CD4-positive, alpha-beta T cell (primary cell): Measurements from ENCODE around the gene TNRC18. TPM values are rescaled to one million over a fixed set of nuclear protein-coding genes. Genes with fewer than 3 reads are reported as not detected.

Source experiments
- ATAC-seq: fragments of 200-7000 bp; cut with Tn5 transposase; one replicate; pipeline ENCODE4 v1.10.0; 2022; ENCODE audit warnings: mild to moderate bottlenecking; ENCODE audit not compliant: poor library complexity
- CTCF ChIA-PET: fragments of 350-600 bp; sonication (Branson Sonifier 250); formaldehyde crosslinking; loops from one replicate; lab custom pipeline; 2021; ENCODE audit warnings: antibody characterized with exemption, inconsistent platforms; lab: Charles Lee
- POLR2A ChIA-PET: fragments of 350-600 bp; sonication (Branson Sonifier 250); formaldehyde crosslinking; loops from one replicate; lab custom pipeline; 2021; ENCODE audit warnings: antibody characterized with exemption, inconsistent platforms; lab: Charles Lee
- DNase-seq, 14 experiments: peaks; one replicate each; pipeline ENCODE4 v3.0.0-alpha.2; 2013 to 2020; ENCODE audit warnings: mixed read lengths in 2 of 14
- H3K27ac ChIP-seq, 2 donors: one replicate each; pipeline versions ENCODE4 v1.5.1 to v1.7.0; 2013; ENCODE audit warnings: low read length in 2 of 2, low read depth in 1 of 2, mild to moderate bottlenecking in 1 of 2
- H3K27me3 ChIP-seq, 2 experiments: 1 replicate in 1 of 2; 2 replicates in 1 of 2; pipeline versions ENCODE4 v1.6.1 to v1.7.0; 2013; ENCODE audit warnings: low read length in 2 of 2, control low read depth in 1 of 2, mild to moderate bottlenecking in 1 of 2, moderate library complexity in 1 of 2; ENCODE audit not compliant: insufficient read depth in 2 of 2, control insufficient read depth in 1 of 2
- H3K36me3 ChIP-seq: one replicate; pipeline ENCODE4 v1.6.1; 2013; ENCODE audit warnings: low read length, control low read depth; ENCODE audit not compliant: insufficient read depth
- H3K4me1 ChIP-seq: one replicate; pipeline ENCODE4 v1.6.1; 2013; ENCODE audit warnings: low read length, control low read depth; ENCODE audit not compliant: insufficient read depth
- H3K4me3 ChIP-seq: one replicate; pipeline ENCODE4 v1.5.1; 2013; ENCODE audit warnings: mild to moderate bottlenecking, low read length, moderate library complexity
- H3K9me3 ChIP-seq, 2 experiments: 1 replicate in 1 of 2; 2 replicates in 1 of 2; pipeline versions ENCODE4 v1.6.1 to v1.7.0; 2013; ENCODE audit warnings: low read length in 2 of 2, mild to moderate bottlenecking in 2 of 2, control low read depth in 1 of 2, moderate library complexity in 1 of 2; ENCODE audit not compliant: control insufficient read depth in 1 of 2, insufficient read depth in 1 of 2
- H3K27ac Mint-ChIP-seq: one replicate; pipeline ENCODE4 v1.8.0; 2020; ENCODE audit warnings: mixed read lengths
- H3K27me3 Mint-ChIP-seq: one replicate; pipeline ENCODE4 v1.8.0; 2021; ENCODE audit warnings: mixed read lengths
- H3K36me3 Mint-ChIP-seq: one replicate; pipeline ENCODE4 v1.8.0; 2021; ENCODE audit warnings: low read depth, mixed read lengths
- H3K4me1 Mint-ChIP-seq: one replicate; pipeline ENCODE4 v1.8.0; 2021; ENCODE audit warnings: low read depth, mixed read lengths
- H3K4me3 Mint-ChIP-seq: one replicate; pipeline ENCODE4 v1.8.0; 2020; ENCODE audit warnings: mild to moderate bottlenecking, mixed read lengths
- H3K9me3 Mint-ChIP-seq: one replicate; pipeline ENCODE4 v1.8.0; 2020; ENCODE audit warnings: mixed read lengths
- intact Hi-C, 2 experiments: fragments of 100-400 bp; cut with DNase I in 1 of 2; cut with micrococcal nuclease in 1 of 2; formaldehyde crosslinking; loops; one replicate each; pipeline versions ENCODE4 v1.15.1 to v1.9.0; 2023 to 2025; cut with DNase I, micrococcal nuclease
- total RNA-seq, 174 experiments: library from RNA in 2 of 174; stranded (reverse) in 2 of 174; gene quantifications; one replicate each; pipeline ENCODE4 v1.2.3 and lab custom pipeline; 2021 to 2026
- TF ChIP-seq, protein P1 (sequence below): fragments of 200-600 bp; IDR thresholded peaks from one replicate; pipeline ENCODE4 v1.8.0; 2022; ENCODE audit warnings: antibody characterized with exemption, mild to moderate bottlenecking

TNRC18 gene
- total RNA-seq, 2 experiments from 2014 or later: 69.9 TPM

- ATAC-seq: no peak
- Histone ChIP-seq H3K36me3 (no peaks in the 10 kb centered on the region), H3K27me3 (peaks cover 0 to 14% of the 10 kb centered on the region in 2 experiments), H3K4me3 (no peak overlapping the region), H3K9me3 (no peaks in the 10 kb centered on the region), H3K4me1 (no peaks in the 10 kb centered on the region), H3K27ac (no peak overlapping the region)
- intact Hi-C loops: no loop called here
- CTCF ChIA-PET: interaction anchor here (0.7 to 1.6 kb wide), 2 partner anchors 28 to 169 kb away, joined by 3 to 4 read pairs; no protein-coding TSS in a partner anchor
- POLR2A ChIA-PET: no interaction called here
- no peak for DNase-seq
- no peaks in the 10 kb centered on the region for H3K4me1 Mint-ChIP-seq
- TF ChIP-seq, protein P1, sequence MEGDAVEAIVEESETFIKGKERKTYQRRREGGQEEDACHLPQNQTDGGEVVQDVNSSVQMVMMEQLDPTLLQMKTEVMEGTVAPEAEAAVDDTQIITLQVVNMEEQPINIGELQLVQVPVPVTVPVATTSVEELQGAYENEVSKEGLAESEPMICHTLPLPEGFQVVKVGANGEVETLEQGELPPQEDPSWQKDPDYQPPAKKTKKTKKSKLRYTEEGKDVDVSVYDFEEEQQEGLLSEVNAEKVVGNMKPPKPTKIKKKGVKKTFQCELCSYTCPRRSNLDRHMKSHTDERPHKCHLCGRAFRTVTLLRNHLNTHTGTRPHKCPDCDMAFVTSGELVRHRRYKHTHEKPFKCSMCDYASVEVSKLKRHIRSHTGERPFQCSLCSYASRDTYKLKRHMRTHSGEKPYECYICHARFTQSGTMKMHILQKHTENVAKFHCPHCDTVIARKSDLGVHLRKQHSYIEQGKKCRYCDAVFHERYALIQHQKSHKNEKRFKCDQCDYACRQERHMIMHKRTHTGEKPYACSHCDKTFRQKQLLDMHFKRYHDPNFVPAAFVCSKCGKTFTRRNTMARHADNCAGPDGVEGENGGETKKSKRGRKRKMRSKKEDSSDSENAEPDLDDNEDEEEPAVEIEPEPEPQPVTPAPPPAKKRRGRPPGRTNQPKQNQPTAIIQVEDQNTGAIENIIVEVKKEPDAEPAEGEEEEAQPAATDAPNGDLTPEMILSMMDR: no peak
- peaks cover 27% of the 10 kb centered on the region for H3K27me3 Mint-ChIP-seq
- H3K9me3 Mint-ChIP-seq: no peaks in the 10 kb centered on the region
- H3K36me3 Mint-ChIP-seq: no peaks in the 10 kb centered on the region
- no peak overlapping the region for H3K4me3 Mint-ChIP-seq
- no peak overlapping the region for H3K27ac Mint-ChIP-seq
Measured at GRCh38 chr7:5408777-5409176, 14.9 kb downstream of the TNRC18 start.

GRCh38 chr7:5406957-5407945 is 16.4 kb downstream of the TNRC18 start:
- POLR2A ChIA-PET: no interaction called here
- no peak for ATAC-seq
- TF ChIP-seq, protein P1: no peak
- CTCF ChIA-PET: interaction anchor here (1.6 kb wide), 1 partner anchor 167 kb away, joined by 3 read pairs; no protein-coding TSS in a partner anchor
- Mint-ChIP-seq H3K27ac (no peak overlapping the region), H3K9me3 (no peaks in the 10 kb centered on the region), H3K4me1 (no peaks in the 10 kb centered on the region), H3K27me3 (peaks cover 20% of the 10 kb centered on the region), H3K4me3 (no peak overlapping the region), H3K36me3 (no peaks in the 10 kb centered on the region)
- no peaks in the 10 kb centered on the region for H3K36me3 ChIP-seq
- H3K27ac ChIP-seq: no peak overlapping the region
- no peaks in the 10 kb centered on the region for H3K4me1 ChIP-seq
- peaks cover 0 to 11% of the 10 kb centered on the region in 2 experiments for H3K27me3 ChIP-seq
- intact Hi-C loops: no loop called here
- H3K4me3 ChIP-seq: no peak overlapping the region
- no peak for DNase-seq
- no peaks in the 10 kb centered on the region for H3K9me3 ChIP-seq

GRCh38 chr7:5404421-5404826 is 19.2 kb downstream of the TNRC18 start:
- Mint-ChIP-seq H3K27me3 (peaks cover 13% of the 10 kb centered on the region), H3K36me3 (no peaks in the 10 kb centered on the region), H3K4me3 (no peak overlapping the region), H3K4me1 (no peaks in the 10 kb centered on the region), H3K9me3 (no peaks in the 10 kb centered on the region), H3K27ac (no peak overlapping the region)
- no peak for DNase-seq
- Histone ChIP-seq H3K36me3 (no peaks in the 10 kb centered on the region), H3K27me3 (peaks cover 0 to 7% of the 10 kb centered on the region in 2 experiments), H3K4me3 (no peak overlapping the region), H3K27ac (no peak overlapping the region), H3K4me1 (peaks cover 4% of the 10 kb centered on the region), H3K9me3 (no peaks in the 10 kb centered on the region)
- intact Hi-C loops: no loop called here
- ATAC-seq: no peak
- ChIA-PET CTCF (interaction anchor here (0.6 kb wide), 1 partner anchor 116 kb away, joined by 3 read pairs; no protein-coding TSS in a partner anchor), POLR2A (interaction anchor here (0.7 kb wide), 1 partner anchor 12 kb away, joined by 3 read pairs; no protein-coding TSS in a partner anchor)
- TF ChIP-seq, protein P1: no peak
